ENCODE results near the gene IL1RL2. TPM values are rescaled to one million over a fixed set of nuclear protein-coding genes. Genes with fewer than 3 reads are reported as not detected.

The IL1RL2 gene
- total and polyA plus RNA-seq, 2 donors (not counting 1 experiment from before 2014, with no cell fraction given) = 0.28 to 2.6 TPM

- Histone ChIP-seq H3K4me1 (ENCODE audit: control insufficient read depth, extremely low read depth, insufficient read depth, low read length) (peaks cover 3% of the 10 kb centered on the region), H3K9ac (ENCODE audit: insufficient read depth, low read length) (no peak overlapping the region), H3K4me2 (ENCODE audit: extremely low read depth, insufficient read depth, low read length) (no peak overlapping the region), H3K27me3 (ENCODE audit: control insufficient read depth, insufficient read depth, low read length) (no peaks in the 10 kb centered on the region), H3K36me3 (ENCODE audit: control insufficient read depth, insufficient read depth, low read length) (no peaks in the 10 kb centered on the region), H3K9me3 (ENCODE audit: control insufficient read depth, insufficient read depth, low read depth, low read length) (no peaks in the 10 kb centered on the region), H3K79me2 (ENCODE audit: control insufficient read depth, insufficient read depth, low read length) (no peaks in the 10 kb centered on the region), H2AFZ (ENCODE audit: low read length) (no peak overlapping the region), H3K27ac (ENCODE audit: insufficient read depth, low read length) (peak overlapping the region; percentile 60), H4K20me1 (ENCODE audit: control insufficient read depth, extremely low read depth, insufficient read depth, low read length) (no peaks in the 10 kb centered on the region), H3K4me3 (replicated peaks in 1 of 4; ENCODE audit: control extremely low read depth in 1 of 4, insufficient read depth in 1 of 4, low read depth in 3 of 4, low read length in 4 of 4) (no peak overlapping the region)
- TF ChIP-seq EZH2 (IDR thresholded peaks at IDR 0.05; ENCODE audit: low read length, missing control alignments) (no peak), CTCF (conservative IDR thresholded peaks at IDR 0.05 in 1 of 2, IDR thresholded peaks at IDR 0.05 in 1 of 2; ENCODE audit: low read depth in 1 of 2, low read length in 2 of 2) (no peak)
- no peak for DNase-seq (ENCODE audit: low read depth in 2 of 2)
Measured at GRCh38 chr2:102238778-102239177, 52.0 kb downstream of the IL1RL2 start.

- Histone ChIP-seq H2AFZ (ENCODE audit: low read length) (no peak overlapping the region), H3K4me2 (ENCODE audit: extremely low read depth, insufficient read depth, low read length) (no peak overlapping the region), H3K9ac (ENCODE audit: insufficient read depth, low read length) (no peak overlapping the region), H3K27ac (ENCODE audit: insufficient read depth, low read length) (no peak overlapping the region), H3K79me2 (ENCODE audit: control insufficient read depth, insufficient read depth, low read length) (no peaks in the 10 kb centered on the region), H4K20me1 (ENCODE audit: control insufficient read depth, extremely low read depth, insufficient read depth, low read length) (no peaks in the 10 kb centered on the region), H3K4me3 (replicated peaks in 1 of 4; ENCODE audit: control extremely low read depth in 1 of 4, insufficient read depth in 1 of 4, low read depth in 3 of 4, low read length in 4 of 4) (no peak overlapping the region), H3K27me3 (ENCODE audit: control insufficient read depth, insufficient read depth, low read length) (no peaks in the 10 kb centered on the region), H3K36me3 (ENCODE audit: control insufficient read depth, insufficient read depth, low read length) (no peaks in the 10 kb centered on the region), H3K9me3 (ENCODE audit: control insufficient read depth, insufficient read depth, low read depth, low read length) (no peaks in the 10 kb centered on the region), H3K4me1 (ENCODE audit: control insufficient read depth, extremely low read depth, insufficient read depth, low read length) (peaks cover 3% of the 10 kb centered on the region)
- TF ChIP-seq EZH2 (IDR thresholded peaks at IDR 0.05; ENCODE audit: low read length, missing control alignments) = no peak
- no peak for DNase-seq (ENCODE audit: low read depth in 2 of 2)
Measured at GRCh38 chr2:102239344-102239743, 52.5 kb downstream of the IL1RL2 start.

GRCh38 chr2:102240640-102241370 is 54.0 kb downstream of the IL1RL2 start:
- Histone ChIP-seq H3K27me3 (ENCODE audit: control insufficient read depth, insufficient read depth, low read length) (no peaks in the 10 kb centered on the region), H3K36me3 (ENCODE audit: control insufficient read depth, insufficient read depth, low read length) (no peaks in the 10 kb centered on the region), H3K9me3 (ENCODE audit: control insufficient read depth, insufficient read depth, low read depth, low read length) (no peaks in the 10 kb centered on the region), H3K27ac (ENCODE audit: insufficient read depth, low read length) (peak overlapping the region; percentile 81), H3K79me2 (ENCODE audit: control insufficient read depth, insufficient read depth, low read length) (no peaks in the 10 kb centered on the region), H3K4me3 (replicated peaks in 1 of 4; ENCODE audit: control extremely low read depth in 1 of 4, insufficient read depth in 1 of 4, low read depth in 3 of 4, low read length in 4 of 4) (no peak overlapping the region), H4K20me1 (ENCODE audit: control insufficient read depth, extremely low read depth, insufficient read depth, low read length) (no peaks in the 10 kb centered on the region), H2AFZ (ENCODE audit: low read length) (peak overlapping the region; percentile 53), H3K4me2 (ENCODE audit: extremely low read depth, insufficient read depth, low read length) (peak overlapping the region; percentile 54), H3K9ac (ENCODE audit: insufficient read depth, low read length) (no peak overlapping the region), H3K4me1 (ENCODE audit: control insufficient read depth, extremely low read depth, insufficient read depth, low read length) (peaks cover 3% of the 10 kb centered on the region)
- TF ChIP-seq EZH2 (IDR thresholded peaks at IDR 0.05; ENCODE audit: low read length, missing control alignments) (no peak), CTCF (conservative IDR thresholded peaks at IDR 0.05 in 1 of 2, IDR thresholded peaks at IDR 0.05 in 1 of 2; ENCODE audit: low read depth in 1 of 2, low read length in 2 of 2) (peak; percentile 95 to 99)
- DNase-seq (ENCODE audit: low read depth in 2 of 2) = peak; percentile 86 to 99

Measured in fibroblast of lung (primary cell).